ENCODE results near the gene CNOT4.

DNA sequence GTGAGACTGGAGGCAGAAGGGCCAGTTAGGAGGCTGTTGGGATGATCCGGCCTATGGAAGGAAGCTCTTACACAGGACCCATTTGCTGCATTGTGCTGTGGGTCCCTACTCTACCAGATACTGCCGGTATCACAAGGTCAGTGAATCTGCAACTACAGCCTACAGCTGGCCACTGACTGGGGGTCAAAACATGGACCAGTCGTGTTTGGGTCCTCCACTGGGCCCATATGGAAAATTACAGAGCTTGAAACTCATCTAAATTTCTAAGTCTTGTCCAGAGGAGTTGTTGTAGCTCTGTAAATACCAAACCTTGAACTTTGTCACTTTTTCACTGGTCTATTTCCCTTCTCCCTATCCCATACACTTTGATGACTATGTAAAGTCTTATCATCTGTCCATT is 42.2 kb upstream of the CNOT4 start:
- TF ChIP-seq, protein P1, sequence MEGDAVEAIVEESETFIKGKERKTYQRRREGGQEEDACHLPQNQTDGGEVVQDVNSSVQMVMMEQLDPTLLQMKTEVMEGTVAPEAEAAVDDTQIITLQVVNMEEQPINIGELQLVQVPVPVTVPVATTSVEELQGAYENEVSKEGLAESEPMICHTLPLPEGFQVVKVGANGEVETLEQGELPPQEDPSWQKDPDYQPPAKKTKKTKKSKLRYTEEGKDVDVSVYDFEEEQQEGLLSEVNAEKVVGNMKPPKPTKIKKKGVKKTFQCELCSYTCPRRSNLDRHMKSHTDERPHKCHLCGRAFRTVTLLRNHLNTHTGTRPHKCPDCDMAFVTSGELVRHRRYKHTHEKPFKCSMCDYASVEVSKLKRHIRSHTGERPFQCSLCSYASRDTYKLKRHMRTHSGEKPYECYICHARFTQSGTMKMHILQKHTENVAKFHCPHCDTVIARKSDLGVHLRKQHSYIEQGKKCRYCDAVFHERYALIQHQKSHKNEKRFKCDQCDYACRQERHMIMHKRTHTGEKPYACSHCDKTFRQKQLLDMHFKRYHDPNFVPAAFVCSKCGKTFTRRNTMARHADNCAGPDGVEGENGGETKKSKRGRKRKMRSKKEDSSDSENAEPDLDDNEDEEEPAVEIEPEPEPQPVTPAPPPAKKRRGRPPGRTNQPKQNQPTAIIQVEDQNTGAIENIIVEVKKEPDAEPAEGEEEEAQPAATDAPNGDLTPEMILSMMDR (IDR thresholded peaks at IDR 0.05; ENCODE audit: low read depth, low read length), result no peak
- TF ChIP-seq EZH2phosphoT487 (IDR thresholded peaks at IDR 0.05; ENCODE audit: low read depth), result no peak
